GM21717 (cell line): Measurements from ENCODE around the gene KATNB1.
"Not testable (repeated sequence)": the region's sequence is repeated elsewhere in the genome, so short reads cannot be mapped to it uniquely, and the experiment has no call there.

Experiments
- ATAC-seq: cut with Tn5 transposase; IDR thresholded peaks from one replicate; pipeline ENCODE4 v1.9.1; 2021; ENCODE audit warnings: mild to moderate bottlenecking, moderate library complexity; ENCODE audit not compliant: unreplicated experiment

Gene KATNB1

DNA sequence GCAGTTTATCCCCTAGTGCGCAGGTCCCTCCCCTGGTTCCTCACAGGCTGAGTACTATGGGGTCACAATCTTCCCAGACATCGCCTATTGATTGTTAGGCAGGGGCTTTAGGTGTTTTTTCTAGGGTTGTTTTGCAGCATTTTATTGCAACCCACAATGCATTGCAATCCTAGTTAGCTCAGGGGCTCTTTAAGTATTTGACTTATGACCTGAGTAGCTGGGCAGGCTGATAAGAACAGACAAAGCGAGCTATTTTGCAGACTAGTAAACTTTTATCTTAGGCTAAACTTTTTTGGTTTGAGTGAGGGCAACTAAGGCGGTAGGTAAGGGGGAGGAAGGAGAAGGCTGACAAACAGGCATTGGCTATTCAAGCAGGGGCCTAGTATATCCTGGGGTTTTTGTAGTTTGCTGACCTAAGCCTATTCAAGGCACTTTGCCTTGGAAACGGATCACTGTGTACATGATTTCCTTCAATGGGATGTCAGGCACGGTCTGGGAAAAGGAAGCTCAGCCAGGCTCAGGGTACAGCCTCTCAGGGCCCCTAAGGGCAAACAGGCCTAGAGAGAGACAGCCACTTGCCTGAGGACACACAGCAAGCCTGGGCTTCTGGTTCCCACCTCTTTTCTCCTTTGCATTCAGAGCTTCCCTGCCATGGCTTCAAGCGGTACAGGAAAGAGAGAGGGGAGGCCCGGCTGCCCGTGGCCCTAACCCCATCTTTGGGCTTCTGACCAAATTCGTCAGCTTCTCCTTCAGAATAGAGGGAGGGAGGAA is 34.6 kb upstream of the KATNB1 start:
- ATAC-seq: no peak

- no peak for ATAC-seq
Observed at GRCh38 chr16:57701759-57702371, 33.7 kb upstream of the KATNB1 start.

- ATAC-seq: no peak
Observed at GRCh38 chr16:57703416-57704010, 32.1 kb upstream of the KATNB1 start.

- ATAC-seq: no peak
Observed at GRCh38 chr16:57704011-57704904, 31.3 kb upstream of the KATNB1 start.

DNA sequence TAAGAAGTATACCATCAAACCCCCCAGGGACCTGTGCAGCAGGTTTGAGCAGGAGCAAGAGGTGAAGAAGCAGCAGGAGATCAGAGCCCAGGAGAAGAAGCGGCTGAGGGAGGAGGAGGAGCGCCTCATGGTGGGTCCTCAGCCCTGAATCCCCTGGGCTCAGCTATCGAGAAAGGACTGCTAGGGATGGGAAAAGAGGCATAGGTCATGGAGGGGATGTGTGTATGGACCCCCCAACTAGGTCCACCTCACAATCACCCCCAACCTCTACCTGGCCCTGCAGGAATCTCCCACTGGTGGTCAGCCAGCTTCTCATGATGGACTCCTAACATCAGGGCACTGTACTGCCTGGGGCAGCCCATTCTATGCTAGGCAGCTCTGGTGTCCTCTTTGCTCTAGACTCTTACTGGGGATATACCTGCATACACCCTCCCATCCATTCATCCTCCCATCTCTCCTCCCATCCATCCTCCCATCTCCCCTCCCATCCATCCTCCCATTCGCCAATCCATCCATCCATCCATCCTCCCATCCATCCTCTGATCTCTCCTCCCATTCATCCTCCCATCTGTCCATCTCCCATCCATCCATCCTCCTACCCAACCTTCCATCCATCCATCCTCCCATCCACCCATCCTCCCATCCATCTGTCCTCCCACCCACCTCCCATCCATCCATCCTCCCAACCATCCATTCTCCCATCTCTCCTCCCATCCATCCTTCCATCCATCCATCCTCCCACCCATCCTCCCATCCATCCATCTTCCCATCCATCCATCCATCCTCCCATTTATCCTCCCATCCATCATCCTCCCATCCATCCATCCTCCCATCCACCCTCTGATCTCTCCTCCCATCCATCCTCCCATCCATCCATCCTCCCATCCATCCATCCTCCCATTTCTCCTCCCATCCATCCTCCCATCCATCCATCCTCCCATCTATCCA is 30.4 kb upstream of the KATNB1 start:
- ATAC-seq: no peak

DNA sequence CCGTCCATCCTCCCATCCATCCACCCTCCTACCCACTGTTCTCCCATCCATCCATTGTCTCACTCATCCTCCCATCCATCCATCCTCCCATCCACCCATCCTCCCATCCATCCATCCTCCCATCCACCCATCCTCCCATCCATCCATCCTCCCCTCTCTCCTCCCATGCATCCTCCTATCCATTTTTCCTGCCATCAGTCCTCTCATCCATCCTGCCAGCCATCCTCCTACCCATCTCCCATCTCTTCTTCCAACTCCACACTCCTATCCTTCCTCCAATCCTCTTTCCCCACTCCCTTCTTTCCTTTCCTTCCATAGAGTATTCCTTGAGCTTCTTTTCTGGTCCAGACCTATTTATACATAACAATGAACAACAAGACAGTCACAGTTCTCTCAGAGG is 28.9 kb upstream of the KATNB1 start:
- no peak for ATAC-seq

DNA sequence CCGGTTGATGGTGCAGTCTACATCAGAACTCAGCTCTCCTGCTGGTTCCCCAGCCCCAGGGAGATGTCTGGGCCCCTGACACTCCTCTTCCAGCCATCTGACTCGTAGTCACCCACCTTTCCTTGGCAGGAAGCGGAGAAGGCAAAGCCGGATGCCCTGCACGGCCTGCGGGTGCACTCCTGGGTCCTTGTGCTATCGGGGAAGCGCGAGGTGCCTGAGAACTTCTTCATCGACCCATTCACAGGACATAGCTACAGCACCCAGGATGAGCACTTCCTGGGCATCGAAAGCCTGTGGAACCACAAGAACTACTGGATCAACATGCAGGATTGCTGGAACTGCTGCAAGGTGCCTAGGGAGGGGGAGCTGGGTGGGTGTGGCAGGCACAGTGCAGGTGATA is 28.2 kb upstream of the KATNB1 start:
- no peak for ATAC-seq

DNA sequence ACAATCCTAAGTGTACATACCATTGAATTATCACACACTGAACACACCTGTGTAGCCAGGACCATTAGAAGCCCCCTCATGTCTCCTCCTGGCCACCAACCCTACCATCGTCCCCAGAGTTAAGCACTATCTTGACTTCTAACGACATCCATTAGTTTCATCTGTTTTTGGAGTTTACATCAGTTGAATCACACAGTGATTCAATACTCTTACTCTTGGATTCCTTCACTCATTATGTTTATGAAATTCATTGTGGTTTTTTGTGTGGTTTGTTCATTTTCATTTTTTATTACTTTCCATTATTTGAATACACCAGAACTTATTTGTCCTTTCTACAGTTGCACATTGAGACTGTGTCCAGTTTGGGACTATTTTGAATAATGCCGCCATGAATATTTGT is 27.4 kb upstream of the KATNB1 start:
- no peak for ATAC-seq

DNA sequence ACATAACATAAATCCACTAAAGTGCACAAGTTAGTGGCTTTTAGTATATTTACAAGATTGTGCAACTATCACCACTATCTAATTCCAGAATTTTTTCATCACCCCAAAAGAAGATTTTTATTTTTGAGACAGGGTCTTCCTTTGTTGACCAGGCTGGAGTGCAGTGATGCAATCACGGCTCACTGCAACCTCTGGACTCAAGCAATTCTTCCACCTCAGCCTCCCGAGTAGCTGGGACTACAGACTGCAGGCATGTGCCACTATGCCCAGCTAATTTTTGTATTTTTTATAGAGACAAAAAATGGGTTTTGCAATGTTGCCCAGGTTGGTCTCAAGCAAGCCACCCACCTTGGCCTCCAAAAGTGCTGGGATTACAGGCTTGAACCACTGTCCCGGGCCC is 25.9 kb upstream of the KATNB1 start:
- ATAC-seq: no peak

GRCh38 chr16:57711346-57711745 is 24.2 kb upstream of the KATNB1 start:
- ATAC-seq: no peak

DNA sequence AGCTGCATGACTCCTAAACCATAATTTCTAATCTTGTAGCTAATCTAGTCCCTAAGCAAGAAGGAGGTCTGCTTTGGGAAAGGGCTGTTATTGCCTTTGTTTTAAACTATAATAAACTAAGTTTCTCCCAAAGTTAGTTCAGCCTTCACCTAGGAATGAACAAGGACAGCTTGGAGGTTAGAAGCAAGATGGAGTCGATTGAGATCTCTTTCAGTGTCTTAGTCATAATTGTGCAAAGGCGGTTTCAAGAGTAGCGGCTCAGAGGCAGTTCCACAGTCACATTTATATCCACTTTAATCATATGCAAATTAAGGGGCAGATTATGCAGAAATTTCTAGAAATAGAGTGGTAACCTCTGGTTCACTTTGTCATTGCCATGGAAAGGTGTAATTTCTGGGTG is 23.6 kb upstream of the KATNB1 start:
- no peak for ATAC-seq

DNA sequence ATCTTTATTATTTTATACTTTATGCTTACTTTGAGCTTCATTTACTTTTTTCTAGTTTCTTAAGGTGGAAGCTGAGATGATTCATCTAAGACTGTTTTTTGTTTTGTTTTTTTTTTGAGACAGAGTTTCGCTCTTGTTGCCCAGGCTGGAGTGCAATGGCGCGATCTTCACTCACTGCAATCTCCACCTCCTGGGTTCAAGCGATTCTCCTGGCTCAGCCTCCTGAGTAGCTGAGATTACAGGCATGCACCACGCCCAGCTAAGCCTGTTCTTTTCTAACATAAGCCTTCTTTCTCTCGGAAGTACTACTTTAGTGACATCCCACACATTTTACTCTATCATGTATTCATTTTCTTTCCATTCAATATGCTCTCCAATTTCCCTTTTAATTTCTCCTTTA is 23.0 kb upstream of the KATNB1 start:
- ATAC-seq: not testable (repeated sequence)

GRCh38 chr16:57713596-57713995 is 22.0 kb upstream of the KATNB1 start:
- no peak for ATAC-seq

DNA sequence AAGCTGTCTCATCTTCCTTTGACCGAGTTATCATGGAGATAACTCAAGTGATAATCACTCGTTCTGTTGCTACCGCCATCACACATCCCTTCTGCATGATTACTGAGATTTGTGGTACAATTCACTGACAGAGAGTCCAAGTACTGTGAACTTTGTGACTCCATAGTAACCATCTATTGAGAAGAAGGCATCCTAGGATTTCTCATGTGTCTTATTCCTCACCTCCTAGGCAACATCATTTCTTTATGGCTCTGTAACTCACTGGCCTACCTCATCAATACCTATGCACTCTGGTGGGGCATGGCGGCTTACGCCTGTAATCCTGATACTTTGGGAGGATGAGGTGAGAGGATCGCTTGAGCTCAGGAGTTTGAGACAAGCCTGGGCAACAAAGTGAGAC is 21.5 kb upstream of the KATNB1 start:
- ATAC-seq: no peak

- ATAC-seq: no peak
Observed at GRCh38 chr16:57720142-57720575, 15.4 kb upstream of the KATNB1 start.

DNA sequence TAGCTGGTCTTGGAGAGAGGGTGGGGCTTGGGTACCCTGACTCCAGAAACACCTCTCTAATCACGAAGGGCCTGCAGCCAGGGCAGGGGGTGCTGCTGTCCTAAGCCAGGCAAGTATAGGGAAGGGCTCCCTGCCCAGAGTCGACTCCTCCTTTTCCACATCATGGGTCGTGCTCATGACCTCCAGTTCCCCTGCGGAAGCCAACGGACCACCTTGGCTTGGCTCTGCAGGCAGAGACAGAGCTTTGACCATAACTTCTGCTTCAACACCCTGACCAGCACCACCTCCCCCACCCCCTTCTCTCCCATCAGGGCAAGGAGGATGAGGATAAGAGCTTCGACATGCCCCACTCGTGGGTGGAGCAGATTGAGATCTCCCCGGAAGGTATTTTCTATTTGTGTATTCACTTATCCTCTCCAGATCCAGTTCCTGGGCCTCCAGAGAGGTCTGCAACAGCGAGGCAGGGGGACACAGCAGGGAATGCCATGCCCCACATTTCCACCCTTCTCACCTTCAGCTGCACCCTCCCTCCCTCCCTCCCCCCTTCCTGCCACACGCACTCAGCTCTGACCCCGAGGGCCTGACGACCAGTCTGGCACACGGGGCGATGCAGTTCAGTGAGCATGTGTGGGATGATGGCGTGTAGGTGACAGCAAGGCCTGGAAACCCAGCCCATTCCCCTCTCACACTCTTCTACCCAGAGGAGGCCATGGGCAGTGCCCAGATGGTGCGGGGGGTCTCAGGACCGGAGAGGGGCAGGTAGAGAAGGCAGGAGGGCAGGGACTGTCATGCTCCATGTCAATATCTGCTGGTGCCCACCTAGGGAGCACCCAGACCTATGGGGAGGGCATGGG is 14.0 kb upstream of the KATNB1 start:
- no peak for ATAC-seq

DNA sequence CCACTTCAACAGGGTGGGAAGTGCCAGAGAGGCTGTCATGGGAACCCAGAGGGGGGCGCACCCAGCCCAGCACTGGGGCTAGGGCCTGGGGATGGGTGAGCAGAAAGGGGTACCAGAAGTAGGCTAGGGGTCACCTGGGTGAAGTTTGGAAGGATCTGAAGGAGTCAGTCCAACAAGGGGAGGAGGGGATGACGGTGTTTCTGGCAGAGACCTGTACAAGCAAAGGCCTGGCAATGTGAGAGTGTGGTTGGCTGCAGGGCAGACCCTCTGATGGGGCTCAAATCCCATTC is 13.4 kb upstream of the KATNB1 start:
- no peak for ATAC-seq

GRCh38 chr16:57722651-57723050 is 12.9 kb upstream of the KATNB1 start:
- no peak for ATAC-seq

DNA sequence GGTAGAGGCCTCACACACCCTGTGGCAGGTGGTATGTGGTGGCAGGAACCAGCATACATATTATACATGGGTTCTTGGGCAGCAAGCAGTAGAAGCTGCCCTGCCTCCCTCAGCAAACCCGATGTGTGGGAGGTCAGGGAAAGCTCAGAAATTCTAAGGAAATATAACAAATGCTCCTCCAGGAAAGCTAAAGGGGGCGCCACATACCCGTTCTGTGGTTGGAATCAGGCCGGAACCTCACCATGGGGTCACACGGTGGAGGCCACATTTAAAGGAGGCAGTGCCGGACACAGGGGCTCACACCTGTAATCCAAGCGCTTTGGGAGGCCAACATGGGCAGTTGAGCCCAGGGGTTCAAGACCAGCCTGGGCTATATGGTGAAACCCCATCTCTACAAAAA is 12.4 kb upstream of the KATNB1 start:
- no peak for ATAC-seq

GRCh38 chr16:57724531-57724930 is 11.0 kb upstream of the KATNB1 start:
- ATAC-seq: no peak
